HepG2 (cell line): ENCODE data around the gene FAM3A. TPM values are rescaled to one million over a fixed set of nuclear protein-coding genes. Genes with fewer than 3 reads are reported as not detected.
A peak's percentile ranks its signal among the peaks of the same experiment; 100 is the strongest.

Experiments
- BORCS8-MEF2B ChIP-seq: sonication (generic); formaldehyde crosslinking; IDR thresholded peaks from 2 replicates; pipeline ENCODE4 v1.8.0; 2022; ENCODE audit warnings: mild to moderate bottlenecking, missing genetic modification reagents
- CBX5 ChIP-seq: sonication (generic); formaldehyde crosslinking; IDR thresholded peaks from 2 replicates; pipeline ENCODE4 v1.4.0; 2020; ENCODE audit warnings: missing genetic modification reagents, borderline replicate concordance
- CC2D1A ChIP-seq: sonication (generic); formaldehyde crosslinking; IDR thresholded peaks from 2 replicates; pipeline ENCODE4 v1.8.1; 2023; ENCODE audit warnings: mild to moderate bottlenecking, missing genetic modification reagents
- FOXK1 ChIP-seq: sonication (generic); formaldehyde crosslinking; IDR thresholded peaks from 2 replicates; pipeline ENCODE4 v1.4.0; 2020; ENCODE audit warnings: low read depth, missing genetic modification reagents, borderline replicate concordance
- HCFC1 ChIP-seq: fragments of 150-350 bp; IDR thresholded peaks from 2 replicates; pipeline ENCODE4 v1.6.1; 2014; ENCODE audit warnings: low read depth, low read length
- HNRNPL ChIP-seq: fragments of 200-400 bp; formaldehyde crosslinking; IDR thresholded peaks from 2 replicates; pipeline ENCODE4 v1.6.1; 2017; ENCODE audit warnings: mild to moderate bottlenecking, low read depth, low read length
- IRX3 ChIP-seq: sonication (generic); formaldehyde crosslinking; IDR thresholded peaks from 2 replicates; pipeline ENCODE4 v1.8.1; 2023; ENCODE audit warnings: mild to moderate bottlenecking, low read depth, missing genetic modification reagents, borderline replicate concordance
- ISL2 ChIP-seq: sonication (generic); formaldehyde crosslinking; IDR thresholded peaks from 2 replicates; pipeline ENCODE4 v1.5.0; 2020; ENCODE audit warnings: missing genetic modification reagents
- KAT8 ChIP-seq: IDR thresholded peaks from 2 replicates; pipeline ENCODE4 v1.6.1; 2016; ENCODE audit warnings: missing genetic modification reagents, missing compliant biosample characterization
- KLF12 ChIP-seq: sonication (generic); formaldehyde crosslinking; IDR thresholded peaks from 2 replicates; pipeline ENCODE4 v1.4.0; 2020; ENCODE audit warnings: missing genetic modification reagents, borderline replicate concordance
- MED8 ChIP-seq: sonication (generic); formaldehyde crosslinking; IDR thresholded peaks from 2 replicates; pipeline ENCODE4 v1.8.1; 2023; ENCODE audit warnings: mild to moderate bottlenecking, missing genetic modification reagents; ENCODE audit not compliant: insufficient replicate concordance
- MEF2D ChIP-seq: sonication (generic); formaldehyde crosslinking; IDR thresholded peaks from 2 replicates; pipeline ENCODE4 v1.5.1; 2020; ENCODE audit warnings: mild to moderate bottlenecking, missing genetic modification reagents
- NCOA1 ChIP-seq: sonication (generic); formaldehyde crosslinking; IDR thresholded peaks from 2 replicates; pipeline ENCODE4 v1.9.0; 2021; ENCODE audit warnings: missing genetic modification reagents
- RFX1 ChIP-seq: fragments of 450-650 bp; IDR thresholded peaks from 2 replicates; pipeline ENCODE4 v1.6.1; 2017
- SIN3B ChIP-seq: fragments of 150-350 bp; IDR thresholded peaks from 2 replicates; pipeline ENCODE4 v1.6.1; 2014; ENCODE audit warnings: low read length
- TOPORS ChIP-seq: sonication (generic); formaldehyde crosslinking; IDR thresholded peaks from 2 replicates; pipeline ENCODE4 v1.8.0; 2023; ENCODE audit warnings: mild to moderate bottlenecking, missing genetic modification reagents
- ZFP41 ChIP-seq: sonication (generic); formaldehyde crosslinking; IDR thresholded peaks from 2 replicates; pipeline ENCODE4 v1.4.0; 2020; ENCODE audit warnings: mild to moderate bottlenecking, missing genetic modification reagents, borderline replicate concordance
- ZKSCAN1 ChIP-seq: fragments of 150-350 bp; IDR thresholded peaks from 2 replicates; pipeline ENCODE4 v1.6.1; 2014; ENCODE audit warnings: low read length
- ZMYM4 ChIP-seq: sonication (generic); formaldehyde crosslinking; IDR thresholded peaks from 2 replicates; pipeline ENCODE4 v1.8.1; 2023; ENCODE audit warnings: mild to moderate bottlenecking, missing genetic modification reagents
- ZNF235 ChIP-seq: sonication (generic); formaldehyde crosslinking; IDR thresholded peaks from 2 replicates; pipeline ENCODE4 v1.8.1; 2023; ENCODE audit warnings: mild to moderate bottlenecking, missing genetic modification reagents, borderline replicate concordance
- polyA plus RNA-seq, 8 experiments: library from polyadenylated mRNA; depleted of rRNA in 3 of 8; stranded (reverse) in 7 of 8; unstranded in 1 of 8; fragments of >200 nt; fragmentation: Illumina TruSeq in 4 of 8; extraction: Trizol in 4 of 8; gene quantifications; 2 replicates each; pipeline versions ENCODE4 v1.2.1 to v1.2.3, GENCODE V29; 2011 to 2016; ENCODE audit warnings: low read depth in 4 of 8, missing spikeins in 1 of 8, mixed read lengths in 1 of 8; ENCODE audit not compliant: insufficient read depth in 1 of 8
- total RNA-seq, 5 experiments: library from RNA; depleted of rRNA; stranded (reverse); fragments of >200 nt; fragmentation: Illumina TruSeq; extraction: Trizol; gene quantifications; 2 replicates each; pipeline ENCODE4 v1.2.3, GENCODE V29; 2016; ENCODE audit warnings: low read depth in 1 of 5
- TF ChIP-seq, protein P1 (sequence below): sonication (generic); formaldehyde crosslinking; IDR thresholded peaks from 2 replicates; pipeline ENCODE4 v1.4.0; 2020; ENCODE audit warnings: missing genetic modification reagents, borderline replicate concordance
- TF ChIP-seq, protein P2 (sequence below): sonication (generic); formaldehyde crosslinking; IDR thresholded peaks from 2 replicates; pipeline ENCODE4 v1.5.1; 2020; ENCODE audit warnings: mild to moderate bottlenecking, missing genetic modification reagents, moderate library complexity
- TF ChIP-seq, protein P3 (sequence below): sonication (generic); formaldehyde crosslinking; IDR thresholded peaks from 2 replicates; pipeline ENCODE4 v1.5.0; 2020; ENCODE audit warnings: mild to moderate bottlenecking, missing genetic modification reagents
- TF ChIP-seq, protein P4 (sequence below): sonication (generic); formaldehyde crosslinking; IDR thresholded peaks from 2 replicates; pipeline ENCODE4 v1.9.0; 2022; ENCODE audit warnings: low read depth, missing genetic modification reagents

Gene FAM3A
- total and polyA plus RNA-seq, 2 of the 13 experiments (the other 11 are each of a cell fraction or from before 2014, with no cell fraction given), result 11.2 to 22.7 TPM

DNA sequence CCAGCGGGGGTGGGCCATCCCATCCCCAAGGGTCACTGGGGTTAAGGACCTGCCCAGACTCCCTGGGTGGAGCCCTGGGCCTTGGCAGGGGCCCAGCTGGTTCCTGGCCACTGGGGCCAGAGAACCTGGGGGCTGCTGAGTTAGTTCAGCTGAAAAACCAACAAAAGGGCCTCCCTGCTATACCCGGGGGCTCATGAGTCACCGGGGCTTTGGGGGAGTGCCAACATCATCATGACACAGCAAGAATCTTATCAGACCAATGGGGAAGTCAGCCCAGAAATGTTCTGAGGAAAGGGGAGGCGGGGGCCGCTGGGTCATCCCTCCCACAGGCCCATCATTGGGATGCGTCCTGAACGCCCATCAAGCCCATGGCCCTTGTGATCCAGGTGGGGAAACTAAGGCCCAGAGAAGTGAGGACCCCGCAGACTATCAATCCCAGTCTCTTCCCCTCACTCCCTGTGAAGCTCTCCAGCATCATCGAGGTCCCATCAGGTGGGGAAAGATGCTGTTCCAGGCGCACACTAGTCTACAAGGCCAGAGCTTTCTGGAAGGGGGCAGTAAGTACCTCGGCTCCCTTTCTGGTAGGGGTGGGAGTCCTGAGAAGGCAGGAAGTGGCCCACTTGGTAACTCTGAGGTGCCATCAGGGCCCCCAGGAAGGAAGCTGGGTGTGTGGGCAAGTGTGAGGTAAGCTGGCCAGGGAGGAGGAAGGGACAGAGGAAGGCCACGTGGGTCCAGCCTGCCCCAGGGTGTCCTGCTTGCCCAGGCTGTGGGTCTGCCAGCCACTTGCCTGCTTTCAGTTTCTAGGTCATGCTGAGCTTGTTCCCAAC lies 26.1 kb upstream of the FAM3A start (continued):
- TF ChIP-seq, protein P1, sequence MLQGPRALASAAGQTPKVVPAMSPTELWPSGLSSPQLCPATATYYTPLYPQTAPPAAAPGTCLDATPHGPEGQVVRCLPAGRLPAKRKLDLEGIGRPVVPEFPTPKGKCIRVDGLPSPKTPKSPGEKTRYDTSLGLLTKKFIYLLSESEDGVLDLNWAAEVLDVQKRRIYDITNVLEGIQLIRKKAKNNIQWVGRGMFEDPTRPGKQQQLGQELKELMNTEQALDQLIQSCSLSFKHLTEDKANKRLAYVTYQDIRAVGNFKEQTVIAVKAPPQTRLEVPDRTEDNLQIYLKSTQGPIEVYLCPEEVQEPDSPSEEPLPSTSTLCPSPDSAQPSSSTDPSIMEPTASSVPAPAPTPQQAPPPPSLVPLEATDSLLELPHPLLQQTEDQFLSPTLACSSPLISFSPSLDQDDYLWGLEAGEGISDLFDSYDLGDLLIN, result no peak
- TF ChIP-seq IRX3 (CRISPR knock-in tag) (no peak), ZNF235 (CRISPR knock-in tag) (no peak), ZKSCAN1 (no peak), ISL2 (CRISPR knock-in tag) (peak; percentile 55; the same call in 1 of the 2 replicates), BORCS8-MEF2B (no peak; the same call in 1 of the 2 replicates), SIN3B (no peak), HCFC1 (no peak), ZMYM4 (CRISPR knock-in tag) (peak; percentile 22; the same call in 1 of the 2 replicates), MED8 (CRISPR knock-in tag) (no peak), CBX5 (CRISPR knock-in tag) (no peak), TOPORS (CRISPR knock-in tag) (no peak), ZFP41 (CRISPR knock-in tag) (no peak), NCOA1 (no peak), KAT8 (CRISPR knock-in tag) (peak; percentile 48; the same call in 1 of the 2 replicates), CC2D1A (no peak), RFX1 (no peak), MEF2D (CRISPR knock-in tag) (no peak), KLF12 (CRISPR knock-in tag) (no peak), FOXK1 (CRISPR knock-in tag) (no peak), HNRNPL (0 out of 2 replicates have a peak, but pooled peaks have one; percentile 76)
- TF ChIP-seq, protein P2, sequence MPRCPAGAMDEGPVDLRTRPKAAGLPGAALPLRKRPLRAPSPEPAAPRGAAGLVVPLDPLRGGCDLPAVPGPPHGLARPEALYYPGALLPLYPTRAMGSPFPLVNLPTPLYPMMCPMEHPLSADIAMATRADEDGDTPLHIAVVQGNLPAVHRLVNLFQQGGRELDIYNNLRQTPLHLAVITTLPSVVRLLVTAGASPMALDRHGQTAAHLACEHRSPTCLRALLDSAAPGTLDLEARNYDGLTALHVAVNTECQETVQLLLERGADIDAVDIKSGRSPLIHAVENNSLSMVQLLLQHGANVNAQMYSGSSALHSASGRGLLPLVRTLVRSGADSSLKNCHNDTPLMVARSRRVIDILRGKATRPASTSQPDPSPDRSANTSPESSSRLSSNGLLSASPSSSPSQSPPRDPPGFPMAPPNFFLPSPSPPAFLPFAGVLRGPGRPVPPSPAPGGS (CRISPR knock-in tag), result no peak
- TF ChIP-seq, protein P3, sequence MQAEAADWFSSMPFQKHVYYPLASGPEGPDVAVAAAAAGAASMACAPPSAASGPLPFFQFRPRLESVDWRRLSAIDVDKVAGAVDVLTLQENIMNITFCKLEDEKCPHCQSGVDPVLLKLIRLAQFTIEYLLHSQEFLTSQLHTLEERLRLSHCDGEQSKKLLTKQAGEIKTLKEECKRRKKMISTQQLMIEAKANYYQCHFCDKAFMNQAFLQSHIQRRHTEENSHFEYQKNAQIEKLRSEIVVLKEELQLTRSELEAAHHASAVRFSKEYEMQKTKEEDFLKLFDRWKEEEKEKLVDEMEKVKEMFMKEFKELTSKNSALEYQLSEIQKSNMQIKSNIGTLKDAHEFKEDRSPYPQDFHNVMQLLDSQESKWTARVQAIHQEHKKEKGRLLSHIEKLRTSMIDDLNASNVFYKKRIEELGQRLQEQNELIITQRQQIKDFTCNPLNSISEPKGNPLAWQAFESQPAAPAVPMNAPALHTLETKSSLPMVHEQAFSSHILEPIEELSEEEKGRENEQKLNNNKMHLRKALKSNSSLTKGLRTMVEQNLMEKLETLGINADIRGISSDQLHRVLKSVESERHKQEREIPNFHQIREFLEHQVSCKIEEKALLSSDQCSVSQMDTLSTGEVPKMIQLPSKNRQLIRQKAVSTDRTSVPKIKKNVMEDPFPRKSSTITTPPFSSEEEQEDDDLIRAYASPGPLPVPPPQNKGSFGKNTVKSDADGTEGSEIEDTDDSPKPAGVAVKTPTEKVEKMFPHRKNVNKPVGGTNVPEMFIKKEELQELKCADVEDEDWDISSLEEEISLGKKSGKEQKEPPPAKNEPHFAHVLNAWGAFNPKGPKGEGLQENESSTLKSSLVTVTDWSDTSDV (CRISPR knock-in tag), result no peak
- TF ChIP-seq, protein P4, sequence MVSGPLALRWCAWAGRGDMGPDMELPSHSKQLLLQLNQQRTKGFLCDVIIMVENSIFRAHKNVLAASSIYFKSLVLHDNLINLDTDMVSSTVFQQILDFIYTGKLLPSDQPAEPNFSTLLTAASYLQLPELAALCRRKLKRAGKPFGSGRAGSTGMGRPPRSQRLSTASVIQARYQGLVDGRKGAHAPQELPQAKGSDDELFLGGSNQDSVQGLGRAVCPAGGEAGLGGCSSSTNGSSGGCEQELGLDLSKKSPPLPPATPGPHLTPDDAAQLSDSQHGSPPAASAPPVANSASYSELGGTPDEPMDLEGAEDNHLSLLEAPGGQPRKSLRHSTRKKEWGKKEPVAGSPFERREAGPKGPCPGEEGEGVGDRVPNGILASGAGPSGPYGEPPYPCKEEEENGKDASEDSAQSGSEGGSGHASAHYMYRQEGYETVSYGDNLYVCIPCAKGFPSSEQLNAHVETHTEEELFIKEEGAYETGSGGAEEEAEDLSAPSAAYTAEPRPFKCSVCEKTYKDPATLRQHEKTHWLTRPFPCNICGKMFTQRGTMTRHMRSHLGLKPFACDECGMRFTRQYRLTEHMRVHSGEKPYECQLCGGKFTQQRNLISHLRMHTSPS, result 0 out of 2 replicates have a peak, but pooled peaks have one; percentile 26
